ENCODE data around the gene SMIM12. TPM values are rescaled to one million over a fixed set of nuclear protein-coding genes. Genes with fewer than 3 reads are reported as not detected.

SMIM12 gene
- total RNA-seq, 1 donor from 2014 or later: 7.7 TPM

GRCh38 chr1:34808051-34808810, 51.3 kb downstream of the SMIM12 start:
- DNase-seq (ENCODE audit: low spot score in 2 of 2) (no peak), FAIRE-seq (no peak)

GRCh38 chr1:34806396-34806795, 53.2 kb downstream of the SMIM12 start:
- DNase-seq (ENCODE audit: low spot score in 2 of 2) (no peak), FAIRE-seq (no peak)

DNA sequence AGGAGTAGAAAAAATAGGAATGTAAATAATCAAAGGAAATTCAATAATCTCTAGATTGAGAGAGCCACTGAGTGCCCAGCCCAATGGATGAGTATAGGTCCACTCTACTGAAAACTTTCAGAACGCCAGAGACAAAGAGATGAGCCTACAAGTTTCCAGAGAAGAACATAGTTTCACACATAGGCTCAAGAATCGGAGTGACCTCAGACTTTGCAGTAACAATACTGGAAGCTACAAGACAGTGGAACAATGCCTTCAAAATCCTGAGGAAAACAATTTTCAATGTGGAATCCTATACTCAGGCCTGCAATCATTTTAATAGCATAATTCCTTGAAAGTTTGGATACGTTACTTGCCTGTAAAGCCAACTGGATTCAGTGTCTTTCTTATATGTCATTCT, 55.8 kb downstream of the SMIM12 start:
- no peak for DNase-seq (ENCODE audit: low spot score in 2 of 2)
- FAIRE-seq: no peak

Other genes starting within 250 kb of the SMIM12 start
- not detected for gene GJB5, start 104.7 kb downstream of the SMIM12 start, total RNA-seq
- gene GJB4, start 100.0 kb downstream of the SMIM12 start, total RNA-seq: not detected
- not detected for gene GJB3, start 78.5 kb downstream of the SMIM12 start, total RNA-seq
- gene GJA4, start 66.8 kb downstream of the SMIM12 start, total RNA-seq: 3.3 TPM
- gene DLGAP3, start 69.9 kb upstream of the SMIM12 start, total RNA-seq: 3.3 TPM
- 4.9 TPM for gene TMEM35B, start 125.6 kb upstream of the SMIM12 start, total RNA-seq
- 37.5 TPM for gene ZMYM6, start 172.2 kb upstream of the SMIM12 start, total RNA-seq
- 32.6 TPM for gene ZMYM1, start 219.6 kb upstream of the SMIM12 start, total RNA-seq